HepG2 (cell line): Measurements from ENCODE around the gene HYOU1. TPM values are rescaled to one million over a fixed set of nuclear protein-coding genes. Genes with fewer than 3 reads are reported as not detected.

Source experiments
- ATAC-seq: fragments of 200-7000 bp; cut with Tn5 transposase; 3 replicates; pipeline ENCODE4 v1.9.1; 2020; ENCODE audit warnings: mild to moderate bottlenecking, moderate library complexity
- BruUV-seq: library from RNA; stranded (reverse); fragments of 400-500 nt; replicated peaks from 2 replicates; lab custom pipeline; 2021; lab: Mats Ljungman, UMichigan
- CTCF ChIA-PET: fragments of 300-600 bp; formaldehyde crosslinking; extraction: SDS; loops from one replicate; lab custom pipeline; 2021; ENCODE audit warnings: low total read pairs, inconsistent platforms, low intra/inter-chr PET ratio; lab: Yijun Ruan, JAX
- POLR2A ChIA-PET: fragments of 350-600 bp; sonication (Branson Sonifier 250); formaldehyde crosslinking; loops from one replicate; lab custom pipeline; 2020; ENCODE audit warnings: antibody characterized with exemption, inconsistent platforms; lab: Yijun Ruan, JAX
- DNase-seq: peaks from one replicate; pipeline ENCODE4 v3.0.0-alpha.2; 2015; ENCODE audit warnings: low spot score
- FAIRE-seq: peaks from 3 replicates; lab custom pipeline; 2011; peaks lifted over from hg19 to GRCh38; lab: Jason Lieb, UNC
- H2AFZ ChIP-seq: one replicate; pipeline ENCODE4 v1.6.1; 2011; ENCODE audit warnings: low read length, inconsistent platforms
- H3K27ac ChIP-seq: fragments of 300-600 bp; 3 replicates; pipeline ENCODE4 v1.8.0; 2011; ENCODE audit warnings: mixed run types, mild to moderate bottlenecking, mixed read lengths, low read length, inconsistent platforms; ENCODE audit not compliant: insufficient read depth; ENCODE audit errors: extremely low read length
- H3K27me3 ChIP-seq, 2 experiments: fragments of 200-600 bp in 1 of 2; 2 replicates in 1 of 2; 3 replicates in 1 of 2; pipeline versions ENCODE4 v1.6.0 to v1.8.0; 2011; ENCODE audit warnings: low read length in 2 of 2, mild to moderate bottlenecking in 2 of 2, moderate library complexity in 2 of 2, inconsistent platforms in 1 of 2; ENCODE audit not compliant: insufficient read depth in 2 of 2, control insufficient read depth in 1 of 2
- H3K36me3 ChIP-seq, 2 experiments: fragments of 200-600 bp in 1 of 2; replicated peaks in 1 of 2; 2 replicates in 1 of 2; 3 replicates in 1 of 2; pipeline versions ENCODE4 v1.5.1 to v1.8.0; 2011; ENCODE audit warnings: low read length in 2 of 2, inconsistent platforms in 1 of 2; ENCODE audit not compliant: insufficient read depth in 2 of 2, control insufficient read depth in 1 of 2
- H3K4me1 ChIP-seq: 2 replicates; pipeline ENCODE4 v1.5.1; 2012; ENCODE audit warnings: low read length, inconsistent platforms; ENCODE audit not compliant: insufficient read depth
- H3K4me2 ChIP-seq: 2 replicates; pipeline ENCODE4 v1.6.0; 2011; ENCODE audit warnings: low read depth, low read length, inconsistent platforms
- H3K4me3 ChIP-seq, 3 experiments: fragments of 200-600 bp in 1 of 3; sonication (generic), shearing (Covaris generic) in 1 of 3; replicated peaks in 1 of 3; 2 replicates each; pipeline ENCODE4 v1.5.1; 2011 to 2016; ENCODE audit warnings: low read length in 3 of 3, inconsistent platforms in 2 of 3, low read depth in 2 of 3, mild to moderate bottlenecking in 2 of 3, control low read depth in 1 of 3, mixed read lengths in 1 of 3; ENCODE audit not compliant: insufficient read depth in 1 of 3
- H3K79me2 ChIP-seq: one replicate; pipeline ENCODE4 v1.6.1; 2011; ENCODE audit warnings: low read length, inconsistent platforms; ENCODE audit not compliant: insufficient read depth
- H3K9ac ChIP-seq: 2 replicates; pipeline ENCODE4 v1.6.0; 2011; ENCODE audit warnings: mild to moderate bottlenecking, low read depth, low read length, inconsistent platforms; ENCODE audit not compliant: insufficient read depth
- H3K9me3 ChIP-seq: 2 replicates; pipeline ENCODE4 v1.5.1; 2012; ENCODE audit warnings: mild to moderate bottlenecking, low read length
- H4K20me1 ChIP-seq: 2 replicates; pipeline ENCODE4 v1.6.0; 2011; ENCODE audit warnings: inconsistent platforms, mild to moderate bottlenecking, low read length, moderate library complexity; ENCODE audit not compliant: insufficient read depth
- ADNP ChIP-seq: sonication (generic); formaldehyde crosslinking; IDR thresholded peaks from 2 replicates; pipeline ENCODE4 v1.4.0; 2020; ENCODE audit warnings: missing genetic modification reagents
- HBP1 ChIP-seq: IDR thresholded peaks from 2 replicates; pipeline ENCODE4 v1.6.1; 2016; ENCODE audit warnings: low read depth, control low read depth
- HNRNPLL ChIP-seq: fragments of 200-400 bp; formaldehyde crosslinking; IDR thresholded peaks from 2 replicates; pipeline ENCODE4 v1.6.1; 2017; ENCODE audit warnings: mild to moderate bottlenecking, low read depth, low read length; ENCODE audit not compliant: poor library complexity, severe bottlenecking
- TBL1XR1 ChIP-seq: fragments of 150-350 bp; IDR thresholded peaks from 2 replicates; pipeline ENCODE4 v1.6.1; 2014; ENCODE audit warnings: borderline replicate concordance, low read length; ENCODE audit not compliant: partially characterized antibody
- ZBTB4 ChIP-seq: sonication (generic); formaldehyde crosslinking; IDR thresholded peaks from 2 replicates; pipeline ENCODE4 v1.4.0; 2020; ENCODE audit warnings: missing genetic modification reagents, mild to moderate bottlenecking, borderline replicate concordance
- ZNF318 ChIP-seq: sonication (generic); formaldehyde crosslinking; IDR thresholded peaks from 2 replicates; pipeline ENCODE4 v1.4.0; 2020; ENCODE audit warnings: mild to moderate bottlenecking, missing genetic modification reagents
- ZNF510 ChIP-seq: sonication (generic); formaldehyde crosslinking; IDR thresholded peaks from 2 replicates; pipeline ENCODE4 v1.4.0; 2020; ENCODE audit warnings: low read depth, mild to moderate bottlenecking, missing genetic modification reagents
- ZNF740 ChIP-seq: sonication (generic); formaldehyde crosslinking; IDR thresholded peaks from 2 replicates; pipeline ENCODE4 v1.4.0; 2020; ENCODE audit warnings: missing genetic modification reagents
- WGBS: methylation state at CpG from one replicate; pipeline ENCODE4 v1.1.6; 2017; ENCODE audit warnings: low lambda C conversion rate; 5-methylcytosine and 5-hydroxymethylcytosine counted together
- in situ Hi-C: cut with HindIII; loops from 2 replicates; pipeline ENCODE4 v1.10.0; 2017; ENCODE audit warnings: low pct_unique_long_range_greater_than_20kb; ENCODE audit not compliant: extremely low pct_ligation_motif_present
- intact Hi-C: fragments of 100-400 bp; cut with micrococcal nuclease; formaldehyde crosslinking; loops from one replicate; pipeline ENCODE4 v1.10.0; 2022; ENCODE audit not compliant: unreplicated experiment
- polyA plus RNA-seq, 8 experiments: library from polyadenylated mRNA; depleted of rRNA in 3 of 8; stranded (reverse) in 7 of 8; unstranded in 1 of 8; fragments of >200 nt; fragmentation: Illumina TruSeq in 4 of 8; extraction: Trizol in 4 of 8; gene quantifications; 2 replicates each; pipeline versions ENCODE4 v1.2.1 to v1.2.3, GENCODE V29; 2011 to 2016; ENCODE audit warnings: low read depth in 4 of 8, missing spikeins in 1 of 8, mixed read lengths in 1 of 8; ENCODE audit not compliant: insufficient read depth in 1 of 8
- total RNA-seq, 5 experiments: library from RNA; depleted of rRNA; stranded (reverse); fragments of >200 nt; fragmentation: Illumina TruSeq; extraction: Trizol; gene quantifications; 2 replicates each; pipeline ENCODE4 v1.2.3, GENCODE V29; 2016; ENCODE audit warnings: low read depth in 1 of 5

HYOU1 gene
- total and polyA plus RNA-seq, 2 of the 13 experiments (the other 11 are each of a cell fraction or from before 2014, with no cell fraction given) = 127 to 155 TPM

GRCh38 chr11:118996926-118997626 is 59.9 kb downstream of the HYOU1 start:
- CTCF ChIA-PET = interaction anchor here (1.4 kb wide), 1 partner anchor 34 kb away, joined by 4 read pairs; the partner anchor contains the start of gene SLC37A4
- H2AFZ ChIP-seq = peak overlapping the region; percentile 55
- TF ChIP-seq ZNF740 = no peak
- no peak for TF ChIP-seq HNRNPLL
- TF ChIP-seq ZNF318 (CRISPR knock-in tag) = no peak
- TF ChIP-seq ZNF510 (CRISPR knock-in tag) = 0 out of 2 replicates have a peak, but pooled peaks have one; percentile 3
- TF ChIP-seq ZBTB4 (CRISPR knock-in tag) = no peak
- TF ChIP-seq HBP1 (CRISPR knock-in tag) = no peak
- TF ChIP-seq ADNP (CRISPR knock-in tag) = no peak
- TF ChIP-seq TBL1XR1 = no peak

More at GRCh38 chr11:118996926-118997626, 59.9 kb downstream of the HYOU1 start:
- H3K27me3 ChIP-seq = no peaks in the 10 kb centered on the region; a peak in 1 of 5 replicates
- H3K4me1 ChIP-seq = peaks cover 42% of the 10 kb centered on the region
- H3K36me3 ChIP-seq = peaks cover 5 to 6% of the 10 kb centered on the region in 2 experiments; a peak in 1 of 5 replicates
- FAIRE-seq (no peak), DNase-seq (peak; percentile 48), ATAC-seq (peak; percentile 56)
- peak overlapping the region; percentile 79 to 91 (median 90) for H3K4me3 ChIP-seq
- H3K9ac ChIP-seq = peak overlapping the region; percentile 68
- intact Hi-C loops (no loop called here), in situ Hi-C loops (no loop called here)
- 13% methylated on average over 9 of the region's 22 CpGs for WGBS
- H3K4me2 ChIP-seq = peak overlapping the region; percentile 92
- H4K20me1 ChIP-seq = no peaks in the 10 kb centered on the region
- H3K9me3 ChIP-seq = no peaks in the 10 kb centered on the region
- BruUV-seq = TSS peak; percentile 64
- POLR2A ChIA-PET = interaction anchor here (0.6 to 2.8 kb wide), 19 partner anchors 11 to 376 kb away, joined by 3 to 66 read pairs (median 5); partner anchors contain the start of genes BCL9L, DDX6, DPAGT1 and RPS25
- peak overlapping the region; percentile 49 for H3K27ac ChIP-seq
- peaks cover 35% of the 10 kb centered on the region for H3K79me2 ChIP-seq
